Right lobe of liver (tissue), 4 donors: Measurements from ENCODE around the gene NCKAP5.

Source experiments
- POLR2A ChIP-seq: fragments of 450-650 bp; IDR thresholded peaks from one replicate; pipeline ENCODE4 v1.6.1; 2017; ENCODE audit warnings: antibody characterized with exemption, mild to moderate bottlenecking
- TF ChIP-seq, protein P1 (sequence below), 4 donors: fragments of 200-600 bp in 3 of 4; fragments of 450-650 bp in 1 of 4; IDR thresholded peaks; one replicate each; pipeline versions ENCODE4 v1.5.1 to v1.8.0; 2016 to 2022; ENCODE audit warnings: antibody characterized with exemption in 4 of 4, mild to moderate bottlenecking in 2 of 4
- donor health status: DM: no; HTN: no; CAD: no.
- donor health status: DM: no; HTN: no; CAD: no.
- donor health status: DM: no; HTN: yes; CAD: no.

DNA sequence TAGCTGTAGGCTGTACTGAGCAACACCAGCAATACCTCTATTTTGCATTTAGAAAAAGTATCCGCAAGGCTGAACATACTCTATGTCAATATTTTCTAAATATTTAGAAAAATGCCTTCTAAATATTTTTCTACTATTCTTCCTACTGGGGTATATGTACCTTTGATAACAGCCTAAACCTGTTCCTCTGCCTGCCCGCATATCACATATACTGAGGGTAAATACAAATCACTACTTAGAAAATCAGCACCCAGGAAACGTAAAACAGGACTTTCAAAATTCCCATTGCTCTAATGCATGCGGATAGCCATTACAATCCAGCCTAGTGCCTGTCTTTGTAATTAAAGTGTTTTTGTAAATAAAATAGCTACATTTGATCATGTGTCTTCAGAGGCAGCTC lies 56.1 kb downstream of the NCKAP5 start:
- TF ChIP-seq POLR2A, result no peak
- TF ChIP-seq, protein P1, sequence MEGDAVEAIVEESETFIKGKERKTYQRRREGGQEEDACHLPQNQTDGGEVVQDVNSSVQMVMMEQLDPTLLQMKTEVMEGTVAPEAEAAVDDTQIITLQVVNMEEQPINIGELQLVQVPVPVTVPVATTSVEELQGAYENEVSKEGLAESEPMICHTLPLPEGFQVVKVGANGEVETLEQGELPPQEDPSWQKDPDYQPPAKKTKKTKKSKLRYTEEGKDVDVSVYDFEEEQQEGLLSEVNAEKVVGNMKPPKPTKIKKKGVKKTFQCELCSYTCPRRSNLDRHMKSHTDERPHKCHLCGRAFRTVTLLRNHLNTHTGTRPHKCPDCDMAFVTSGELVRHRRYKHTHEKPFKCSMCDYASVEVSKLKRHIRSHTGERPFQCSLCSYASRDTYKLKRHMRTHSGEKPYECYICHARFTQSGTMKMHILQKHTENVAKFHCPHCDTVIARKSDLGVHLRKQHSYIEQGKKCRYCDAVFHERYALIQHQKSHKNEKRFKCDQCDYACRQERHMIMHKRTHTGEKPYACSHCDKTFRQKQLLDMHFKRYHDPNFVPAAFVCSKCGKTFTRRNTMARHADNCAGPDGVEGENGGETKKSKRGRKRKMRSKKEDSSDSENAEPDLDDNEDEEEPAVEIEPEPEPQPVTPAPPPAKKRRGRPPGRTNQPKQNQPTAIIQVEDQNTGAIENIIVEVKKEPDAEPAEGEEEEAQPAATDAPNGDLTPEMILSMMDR (IDR thresholded peaks at IDR 0.05), result no peak
